Stimulated activated CD4-positive, alpha-beta T cell treated with anti-CD3 and anti-CD28 coated beads, Interleukin-1b, Interleukin-23, amount 100 ng/mL, for 4 hours (primary cell): Measurements from ENCODE around the gene SLC13A3.

Experiments
- DNase-seq, 2 donors: peaks; one replicate each; pipeline ENCODE4 v3.0.0-alpha.2; 2020; ENCODE audit warnings: low read depth in 2 of 2

SLC13A3 gene

DNA sequence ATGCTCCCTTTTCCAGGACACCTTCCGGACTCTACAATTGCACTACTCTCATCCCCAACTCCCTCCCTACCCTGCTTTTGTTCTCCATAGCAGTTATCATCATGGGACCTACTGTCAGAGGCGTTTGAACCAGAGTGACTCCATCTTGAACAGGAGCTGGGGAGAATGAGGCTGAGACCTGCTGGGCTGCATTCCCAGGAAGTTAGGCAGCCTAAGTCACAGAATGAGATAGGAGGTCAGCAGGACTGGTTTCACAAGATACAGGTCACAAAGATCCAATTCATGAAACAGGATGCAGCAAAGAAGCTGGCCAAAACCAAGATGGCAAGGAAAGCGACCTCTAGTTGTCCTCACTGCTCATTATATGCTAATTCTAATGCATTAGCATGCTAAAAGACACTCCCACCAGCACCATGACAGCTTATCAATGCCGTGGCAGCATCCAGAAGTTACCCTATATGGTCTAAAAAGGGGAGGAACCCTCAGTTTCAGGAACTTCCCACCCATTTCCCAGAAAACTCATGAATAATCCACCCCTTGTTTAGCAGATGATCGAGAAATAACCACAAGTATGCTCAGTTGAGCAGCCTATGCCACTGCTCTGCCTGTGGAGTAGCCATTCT lies 15.6 kb downstream of the SLC13A3 start:
- DNase-seq = no peak

DNA sequence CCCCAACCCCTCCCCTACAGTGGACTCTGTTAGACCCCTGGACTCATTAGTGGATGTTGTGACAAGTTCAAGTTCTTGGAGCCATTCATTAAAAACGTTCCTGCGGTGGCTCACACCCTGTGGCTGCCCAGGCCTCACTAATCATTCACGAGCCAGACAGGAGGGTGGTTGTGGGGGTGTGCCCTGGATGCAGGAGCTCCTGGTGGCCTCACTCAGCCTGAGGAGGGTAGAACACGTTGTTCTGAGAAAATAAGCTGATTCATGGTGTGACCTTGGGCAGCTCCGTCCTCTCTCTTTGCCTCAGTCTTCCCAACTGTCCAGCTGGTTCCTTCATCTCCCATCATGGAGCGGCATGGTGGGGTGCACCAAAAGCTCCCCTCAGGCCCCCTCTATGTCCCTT lies 16.7 kb downstream of the SLC13A3 start:
- DNase-seq = no peak

DNA sequence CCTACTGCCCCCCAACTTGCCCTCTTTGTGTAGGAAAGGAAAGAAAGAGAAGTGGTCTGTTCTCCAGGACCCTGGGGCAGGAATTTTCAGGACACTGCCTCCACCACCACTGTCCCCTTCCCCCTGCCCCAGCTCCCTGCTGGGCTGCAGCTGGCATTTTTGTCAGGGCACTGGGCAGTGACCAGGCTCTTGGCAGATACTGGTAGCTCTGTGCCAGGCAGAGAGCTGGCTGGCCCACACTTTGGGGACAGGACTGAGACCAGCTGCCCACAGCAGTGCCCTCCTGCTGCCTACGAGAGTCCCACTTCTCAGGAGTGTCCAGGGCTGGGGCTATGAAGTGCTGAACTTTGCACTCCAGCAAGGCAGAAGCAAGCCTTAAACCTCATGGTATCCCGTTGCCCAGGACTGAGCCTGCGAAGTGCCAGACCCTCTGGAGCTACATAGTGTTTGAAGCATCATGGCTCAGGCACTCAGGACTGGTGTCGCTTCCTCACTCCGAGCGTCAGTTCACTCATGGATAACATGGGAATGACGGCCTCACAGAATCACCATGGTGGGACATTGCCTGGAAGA lies 19.3 kb downstream of the SLC13A3 start:
- no peak for DNase-seq

DNA sequence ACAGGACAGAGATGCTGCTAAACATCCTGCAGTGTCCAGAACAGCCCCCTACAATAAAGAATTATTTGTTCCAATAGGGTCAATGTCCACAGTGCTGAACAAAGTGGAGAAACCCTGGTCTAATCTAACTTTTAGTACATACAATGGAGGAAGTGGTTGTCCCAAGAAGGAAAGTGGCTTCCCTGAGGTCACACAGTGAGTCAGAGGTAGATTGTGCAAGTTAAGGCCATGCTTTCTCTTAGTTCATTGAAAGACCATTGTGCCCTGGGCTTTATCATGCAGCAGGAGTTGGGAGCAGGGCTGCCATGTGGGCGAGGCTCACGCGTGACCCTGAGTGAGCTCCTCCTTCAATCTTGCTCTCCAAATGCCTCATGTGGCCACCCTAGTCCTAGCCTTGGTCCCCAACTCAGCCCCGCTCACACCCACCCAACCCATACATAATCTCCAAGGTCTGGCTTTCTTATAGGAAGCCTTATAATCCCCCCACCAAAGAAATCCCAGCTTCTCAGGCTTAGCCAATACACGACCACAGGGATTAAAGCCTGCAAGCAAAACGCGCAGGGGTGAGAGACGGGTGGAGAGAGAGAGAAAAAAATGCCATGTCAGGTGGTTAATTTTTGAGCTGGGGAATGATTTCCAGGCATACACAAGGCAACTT lies 19.9 kb downstream of the SLC13A3 start:
- DNase-seq = no peak

DNA sequence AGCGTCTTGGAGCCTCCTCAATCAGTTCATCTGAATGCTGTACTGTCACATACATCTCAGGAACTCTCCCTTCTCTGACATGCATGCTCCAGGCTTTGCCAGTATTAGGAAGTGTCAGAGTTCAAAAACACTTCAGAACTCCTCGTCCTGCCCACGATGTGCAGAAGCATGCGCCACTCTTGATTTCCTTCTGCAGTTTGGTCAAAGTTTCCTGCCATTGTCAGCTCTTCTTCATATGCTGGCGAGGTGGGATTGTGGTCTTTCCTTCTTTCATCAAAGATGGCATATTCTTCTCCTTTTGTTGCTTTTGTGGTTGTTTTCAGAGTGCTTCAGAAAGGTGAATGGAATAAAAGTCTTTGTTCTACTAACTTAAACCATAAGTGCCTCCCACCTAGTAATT lies 21.0 kb downstream of the SLC13A3 start:
- DNase-seq = no peak

DNA sequence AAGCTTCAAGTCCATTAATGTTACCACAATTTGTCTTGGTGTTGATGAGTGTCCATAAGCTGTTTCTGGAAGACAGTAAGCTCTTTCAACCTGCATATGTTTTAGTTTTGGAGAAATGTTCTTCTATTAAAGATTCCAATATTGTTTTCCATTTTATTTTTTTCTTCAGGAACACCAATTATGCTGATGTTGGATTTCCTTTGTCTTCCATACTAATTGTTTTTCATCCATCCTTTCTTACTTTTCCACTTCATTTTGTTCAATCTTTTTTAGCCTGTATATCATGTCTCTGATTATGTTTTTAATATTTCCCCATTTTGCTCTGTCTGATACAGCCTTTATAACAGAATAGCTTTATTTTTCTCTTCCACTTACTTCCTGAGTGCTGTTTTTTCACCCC lies 21.9 kb downstream of the SLC13A3 start:
- DNase-seq = no peak

DNA sequence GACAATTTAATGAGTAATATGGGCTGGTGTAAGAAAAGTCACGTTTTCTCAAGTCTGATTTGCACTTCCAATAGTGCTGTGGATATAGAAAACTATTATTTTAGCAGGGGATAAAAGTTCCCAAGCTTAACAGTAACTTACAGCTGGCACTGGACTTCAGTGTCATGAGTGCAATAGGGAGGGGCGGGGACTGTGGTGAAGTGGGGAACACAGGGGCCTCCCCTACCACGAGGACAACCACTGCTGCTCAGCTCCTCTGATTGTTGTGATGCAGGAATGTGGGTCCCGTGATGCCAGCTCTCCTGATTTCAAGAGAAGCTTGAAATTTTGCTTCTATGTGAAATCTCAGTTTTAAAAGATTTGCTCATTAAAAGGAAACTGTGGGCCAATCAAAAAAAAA lies 24.0 kb downstream of the SLC13A3 start:
- DNase-seq = no peak

DNA sequence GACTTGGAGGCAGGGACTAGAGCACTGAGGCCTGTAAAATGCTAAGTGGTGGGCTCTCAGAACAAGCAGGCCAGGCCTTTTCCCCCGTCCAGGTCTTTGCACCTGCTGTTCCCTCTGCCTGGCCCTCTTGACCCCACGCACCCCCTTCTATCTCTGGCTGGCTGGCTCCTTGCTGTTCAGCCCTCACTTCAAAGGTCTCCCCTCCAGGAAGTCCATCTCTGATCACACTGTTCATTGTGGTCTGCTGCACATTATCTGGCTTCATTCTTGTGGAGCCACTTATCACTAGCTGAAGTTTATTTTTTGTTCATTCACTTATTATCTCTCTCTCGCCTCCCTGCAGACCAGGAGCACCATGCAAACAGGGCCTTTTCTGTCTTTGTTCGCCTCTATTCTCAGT lies 24.5 kb downstream of the SLC13A3 start:
- DNase-seq = no peak

DNA sequence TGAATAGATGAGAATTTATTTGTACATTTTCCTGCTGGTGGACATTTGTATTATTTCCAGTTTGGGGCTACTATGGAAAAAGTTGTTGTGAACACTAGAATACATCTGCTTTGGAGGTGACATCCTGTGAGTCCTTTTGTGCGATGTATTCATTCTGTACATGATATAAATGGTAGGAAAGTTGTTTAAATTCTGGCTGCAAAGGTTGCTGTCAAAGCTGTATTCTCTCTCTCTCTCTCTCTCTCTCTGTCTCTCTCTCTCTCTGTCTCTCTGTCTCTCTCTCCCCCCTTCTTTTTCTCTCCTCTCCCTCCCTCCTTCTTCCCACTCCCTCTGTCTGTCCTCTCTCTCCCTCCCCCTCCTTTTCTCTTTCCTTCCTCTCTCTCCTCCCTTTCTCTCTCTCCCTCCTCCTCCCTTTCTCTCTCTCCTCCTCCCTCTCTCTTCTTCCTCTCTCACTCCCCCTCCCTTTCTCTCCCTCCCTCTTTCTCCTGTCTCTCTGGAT lies 25.3 kb downstream of the SLC13A3 start:
- DNase-seq = no peak

DNA sequence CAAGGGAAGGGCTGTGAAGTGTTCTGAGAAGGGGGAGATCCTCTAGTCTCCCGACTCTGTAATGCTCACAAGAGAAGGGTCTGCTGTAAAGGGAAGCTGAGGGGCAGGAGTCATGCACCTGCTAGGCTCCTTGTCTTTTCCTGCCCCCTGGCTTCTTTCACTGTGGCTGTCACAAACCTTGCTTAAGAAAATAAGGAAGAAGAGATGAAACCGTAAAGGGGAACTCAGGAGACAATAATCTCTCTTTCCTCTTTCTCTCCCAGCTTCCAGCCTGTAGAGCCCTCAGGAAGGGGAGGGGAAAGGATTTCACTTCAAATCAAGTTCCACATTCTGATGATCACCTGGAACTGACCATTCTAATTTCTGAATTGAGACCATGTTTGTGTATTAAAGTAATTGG lies 26.3 kb downstream of the SLC13A3 start:
- DNase-seq = no peak

DNA sequence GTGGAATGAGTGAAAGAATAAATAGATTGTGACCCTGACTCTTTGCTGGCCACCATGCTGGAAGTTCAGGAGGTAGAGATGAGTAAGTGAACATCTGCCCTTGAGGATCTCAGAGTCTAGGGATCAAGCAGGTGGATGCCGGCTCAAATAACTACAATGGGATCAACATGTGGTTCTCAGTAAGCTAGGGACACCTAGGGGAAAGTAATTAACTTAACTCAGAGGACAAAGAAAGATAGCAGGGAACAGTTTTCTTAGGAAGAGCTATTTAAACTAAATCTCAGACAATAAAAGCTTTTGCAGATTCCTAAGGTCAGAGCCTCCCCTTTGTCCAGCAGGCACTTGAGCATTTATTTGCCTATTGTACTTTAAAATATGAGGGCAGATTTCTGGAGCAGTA lies 29.1 kb downstream of the SLC13A3 start:
- DNase-seq = no peak

DNA sequence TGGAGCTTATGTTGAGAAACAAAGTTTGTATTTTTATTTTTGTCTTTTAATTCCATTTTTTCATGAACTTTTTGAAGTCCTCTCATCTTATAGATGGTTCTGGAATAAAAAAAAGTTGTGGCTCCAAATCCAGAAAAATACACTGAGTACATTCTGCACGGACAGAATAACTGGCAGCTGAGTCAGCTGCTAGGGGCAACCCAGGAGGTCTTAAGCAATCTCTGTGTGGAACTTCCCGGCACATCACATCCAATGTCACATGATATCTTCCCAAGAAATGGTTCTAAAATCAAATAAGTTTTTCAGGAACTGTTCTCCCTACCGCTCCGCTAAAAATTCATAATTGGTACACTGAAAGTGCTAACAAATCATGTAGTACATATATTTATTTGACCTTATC lies 29.8 kb downstream of the SLC13A3 start:
- DNase-seq = no peak

DNA sequence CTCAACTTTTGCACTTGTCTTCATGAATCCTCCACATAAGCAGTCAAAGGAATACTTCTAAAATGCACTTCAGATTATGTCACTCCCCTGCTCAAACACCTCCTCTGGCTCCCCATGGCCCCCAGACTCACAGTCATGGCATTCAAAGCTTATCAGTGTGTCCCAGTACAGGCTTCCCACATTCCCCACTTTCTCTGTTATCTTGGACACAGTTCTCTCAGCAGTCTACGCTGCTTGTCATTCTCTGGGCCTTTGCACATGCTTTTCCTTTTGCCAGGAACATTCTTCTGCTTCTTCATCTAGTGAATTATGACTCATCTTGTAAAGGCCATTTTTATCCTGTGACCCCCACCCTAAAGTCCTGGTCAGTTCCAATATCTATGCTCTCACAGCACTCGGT lies 31.8 kb downstream of the SLC13A3 start:
- DNase-seq = no peak

DNA sequence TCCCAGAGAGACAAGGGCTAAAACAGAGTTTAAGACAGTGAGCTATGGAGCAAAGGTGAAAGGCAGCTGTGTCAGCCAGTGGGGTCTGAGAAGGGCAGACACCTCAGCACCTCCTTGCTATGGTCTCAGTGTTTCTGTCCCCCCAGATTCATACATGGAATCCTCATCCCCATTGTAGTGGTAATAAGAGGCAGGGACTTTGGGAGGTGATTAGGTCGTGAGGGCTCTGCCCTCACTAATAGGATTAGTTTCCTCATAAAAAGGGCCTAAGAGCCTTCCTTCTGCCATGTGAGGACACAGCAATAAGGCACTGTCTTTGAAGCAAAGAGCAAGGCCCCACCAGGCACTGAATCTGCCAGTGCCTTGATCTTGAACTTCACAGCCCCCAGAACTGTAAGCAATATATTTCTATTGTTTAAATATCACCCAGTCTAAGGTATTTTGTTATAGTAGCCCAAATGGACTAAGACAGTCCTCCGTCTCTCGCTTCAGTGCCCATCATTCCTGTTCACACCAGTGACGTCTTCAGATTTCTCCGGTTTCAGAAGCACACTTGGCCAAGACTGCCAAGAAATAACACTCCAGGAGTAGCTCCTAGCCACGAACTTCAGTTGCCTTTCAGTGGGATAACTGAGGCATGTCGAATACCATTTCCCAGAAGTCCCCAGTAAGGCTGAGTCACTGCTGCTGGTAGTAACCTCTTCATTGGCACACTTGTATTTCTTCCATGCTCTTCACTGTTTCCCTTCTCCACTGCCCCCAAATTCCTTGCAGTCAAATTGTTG lies 32.8 kb downstream of the SLC13A3 start:
- DNase-seq = no peak

DNA sequence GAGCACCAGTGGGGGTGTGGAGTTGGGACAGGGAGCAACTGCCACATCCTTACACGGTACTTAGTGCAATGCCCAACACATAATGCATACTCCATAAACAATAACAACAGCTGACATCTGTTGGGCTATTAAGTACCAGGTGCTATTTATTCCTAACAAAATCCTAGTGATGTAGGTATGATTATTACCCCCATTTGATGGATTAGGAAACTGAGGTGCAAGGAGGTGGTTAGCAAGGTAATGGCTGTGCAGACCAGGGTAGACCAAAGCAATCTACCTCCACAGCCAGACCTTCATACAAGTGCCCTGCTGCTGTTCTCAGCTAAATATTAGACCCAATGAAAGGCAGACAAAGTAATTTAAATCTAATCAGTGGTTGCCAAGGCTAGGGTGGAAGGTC lies 36.8 kb downstream of the SLC13A3 start:
- DNase-seq = no peak

DNA sequence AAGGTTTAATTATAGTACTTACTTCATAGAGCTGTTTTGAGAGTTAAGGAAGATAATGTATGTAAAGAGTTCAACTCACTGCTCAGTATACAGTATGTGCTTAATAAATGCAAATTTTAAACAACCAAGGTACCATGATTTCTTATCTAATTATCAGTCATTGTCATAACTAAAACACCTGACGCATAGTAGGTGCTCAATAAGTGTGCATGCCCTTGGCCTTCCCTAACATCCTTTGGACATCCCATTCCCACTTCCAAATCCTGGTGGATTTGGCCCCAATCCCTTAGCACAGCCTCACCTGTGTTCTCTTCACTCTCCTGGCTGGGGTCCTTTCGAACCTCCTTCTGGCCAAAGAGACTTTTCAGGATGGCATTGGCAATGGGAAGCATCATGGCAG lies 41.1 kb downstream of the SLC13A3 start:
- DNase-seq = no peak

DNA sequence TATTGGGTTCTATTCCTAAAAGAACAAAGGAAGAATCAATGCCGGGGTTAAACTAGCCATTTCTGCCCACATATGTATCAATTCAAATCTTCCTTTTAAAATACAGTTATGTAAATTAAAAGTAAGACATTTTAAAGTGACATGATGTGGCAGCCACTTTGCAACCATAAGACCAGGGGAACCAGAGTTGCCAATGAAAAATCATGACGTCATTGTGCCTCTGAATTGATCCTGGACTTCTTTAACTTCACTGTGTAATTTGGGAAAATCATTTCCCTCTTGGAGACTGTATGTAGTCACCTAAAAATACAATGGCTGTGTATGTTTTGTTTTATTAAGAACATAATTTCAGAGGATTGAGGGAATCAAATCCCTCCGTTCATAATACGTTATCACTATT lies 42.2 kb downstream of the SLC13A3 start:
- no peak for DNase-seq

DNA sequence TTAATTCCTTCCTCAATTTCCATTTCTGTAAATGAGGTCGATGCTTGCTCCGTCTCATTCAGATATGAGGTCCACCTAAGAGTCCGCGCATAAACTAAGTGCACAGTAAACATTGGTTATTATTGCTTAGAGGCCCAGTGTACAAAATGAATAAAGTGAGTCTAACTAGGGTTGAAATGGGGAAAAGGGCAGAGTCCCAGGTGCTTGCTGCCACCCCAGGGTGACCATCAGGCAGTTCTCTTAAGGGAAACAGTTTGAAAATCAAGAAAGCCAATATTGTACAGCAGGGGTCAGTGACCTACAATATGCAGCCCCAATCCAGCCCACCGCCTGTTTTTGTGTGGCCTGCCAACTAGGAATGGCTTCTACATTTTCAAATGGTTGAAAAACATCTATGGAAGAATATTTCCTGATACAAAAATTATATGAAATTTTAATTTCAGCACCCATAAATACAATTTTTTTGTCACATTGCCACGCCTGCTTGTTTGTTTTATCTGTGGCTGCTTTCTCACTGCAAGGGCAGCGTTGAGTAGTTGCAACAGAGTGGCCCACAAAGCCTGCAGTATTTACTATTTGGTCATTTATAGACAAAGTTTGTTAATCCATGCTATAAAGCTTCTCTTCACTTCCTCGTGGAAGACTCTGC lies 43.3 kb downstream of the SLC13A3 start:
- no peak for DNase-seq

DNA sequence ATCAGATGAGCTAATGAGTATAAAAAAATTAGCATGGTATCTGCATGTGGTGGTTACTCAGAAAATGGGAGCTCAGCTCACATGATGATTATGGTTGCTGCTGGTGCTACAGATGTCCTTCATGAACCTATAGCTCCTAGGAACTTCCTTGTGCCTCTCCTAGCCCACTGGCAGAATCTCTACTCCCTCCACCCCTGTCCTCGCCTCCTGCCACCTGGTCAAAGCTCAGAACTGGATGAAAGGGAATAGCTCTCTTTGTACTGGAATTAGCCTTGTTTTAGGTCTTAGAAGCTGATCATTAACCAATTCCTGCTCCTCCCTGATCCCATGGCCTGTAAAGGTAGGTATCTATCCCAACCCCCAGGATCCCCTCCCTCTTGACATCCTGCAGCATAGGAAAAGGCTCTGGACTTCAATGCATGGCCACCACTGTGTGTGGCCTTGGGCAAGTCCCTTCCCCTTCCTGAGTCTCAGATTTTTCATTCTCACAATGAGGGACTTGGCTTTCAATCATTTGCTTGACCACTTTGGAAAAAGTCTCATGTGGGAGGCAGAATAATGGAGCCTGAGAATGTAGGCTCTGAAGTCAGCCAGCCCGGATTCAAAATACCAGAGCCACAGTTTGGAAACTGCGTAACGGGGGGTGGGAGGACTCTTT lies 43.9 kb downstream of the SLC13A3 start:
- no peak for DNase-seq

DNA sequence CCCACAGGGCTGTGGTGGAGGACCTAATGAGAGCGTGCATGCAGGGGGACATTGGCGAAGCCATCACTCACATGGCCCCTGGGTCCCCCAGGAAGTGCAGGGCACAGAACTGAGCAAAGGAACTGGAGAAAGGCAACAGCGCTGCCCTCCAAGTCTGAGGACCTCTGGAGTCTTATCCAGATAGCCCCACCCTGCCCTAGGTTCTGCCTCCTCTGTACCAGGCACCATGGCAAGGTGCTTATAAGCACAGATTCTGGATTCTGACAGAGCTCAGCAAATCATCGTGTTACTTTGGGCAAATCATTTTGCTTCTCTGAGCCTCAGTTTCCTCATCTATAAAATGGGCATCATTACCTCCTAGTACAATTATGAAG lies 44.5 kb downstream of the SLC13A3 start:
- no peak for DNase-seq

DNA sequence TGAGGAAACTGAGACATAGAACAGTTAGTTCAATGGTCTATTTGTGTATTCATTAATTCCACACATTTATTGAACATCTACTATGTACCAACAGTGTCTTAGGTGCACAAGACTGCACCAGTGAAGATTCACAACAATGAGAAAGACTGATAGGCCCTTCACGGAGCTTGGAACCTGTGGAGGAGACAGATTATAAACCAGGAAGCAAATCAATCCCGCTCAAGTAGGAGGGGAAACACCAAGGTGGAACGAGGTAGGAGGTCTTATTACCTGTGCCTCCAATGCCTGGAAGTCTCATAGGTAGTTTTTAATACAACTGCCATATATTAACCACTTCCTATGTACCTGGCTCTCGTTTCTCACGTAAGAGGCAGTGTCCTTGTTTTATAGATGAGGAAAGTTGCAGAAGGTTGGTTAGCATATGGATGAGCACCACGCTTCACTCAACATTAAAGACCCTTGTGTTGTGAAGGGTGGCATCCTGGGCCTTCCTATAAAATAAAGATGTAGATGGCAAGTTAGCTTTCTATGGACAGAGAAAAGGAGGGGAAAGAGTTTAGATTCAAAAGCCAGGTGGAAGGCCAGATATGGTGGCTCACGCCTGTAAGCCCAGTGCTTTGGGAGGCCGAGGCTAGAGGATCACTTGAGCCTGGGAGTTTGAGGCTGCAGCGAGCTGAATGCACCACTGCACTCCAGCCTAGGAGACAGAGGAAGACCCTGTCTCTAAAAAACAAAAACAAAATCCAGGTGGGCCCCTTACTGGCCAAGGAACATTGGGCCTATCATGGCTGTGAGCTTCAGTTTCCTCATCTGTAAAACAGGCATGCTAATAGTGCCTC lies 45.1 kb downstream of the SLC13A3 start:
- no peak for DNase-seq
